Neutrophil (primary cell): ENCODE measurements around the gene ASB14.

ENCODE experiments used
- H3K27ac ChIP-seq: fragments of 200-600 bp; sonication (generic); 2 replicates; pipeline ENCODE4 v1.5.1; 2016; ENCODE audit warnings: mild to moderate bottlenecking, moderate library complexity
- H3K27me3 ChIP-seq: fragments of 200-600 bp; sonication (generic); 2 replicates; pipeline ENCODE4 v1.6.0; 2016; ENCODE audit warnings: mild to moderate bottlenecking
- H3K36me3 ChIP-seq: fragments of 200-600 bp; sonication (generic); 2 replicates; pipeline ENCODE4 v1.5.1; 2017
- H3K4me1 ChIP-seq, 2 experiments: fragments of 200-600 bp in 1 of 2; sonication (generic) in 1 of 2; 1 replicate in 1 of 2; 2 replicates in 1 of 2; pipeline versions ENCODE4 v1.5.1 to v1.6.1; 2013 to 2016; ENCODE audit warnings: low read depth in 1 of 2, low read length in 1 of 2, mild to moderate bottlenecking in 1 of 2, moderate library complexity in 1 of 2; ENCODE audit not compliant: control insufficient read depth in 1 of 2, insufficient read depth in 1 of 2
- H3K4me3 ChIP-seq, 2 experiments: fragments of 200-600 bp in 1 of 2; sonication (generic) in 1 of 2; 1 replicate in 1 of 2; 2 replicates in 1 of 2; pipeline ENCODE4 v1.5.1; 2013 to 2016; ENCODE audit warnings: low read depth in 1 of 2, low read length in 1 of 2, mild to moderate bottlenecking in 1 of 2, moderate library complexity in 1 of 2
- H3K9me3 ChIP-seq: fragments of 200-600 bp; sonication (generic); 2 replicates; pipeline ENCODE4 v1.5.1; 2016
- TF ChIP-seq, protein P1 (sequence below): fragments of 200-600 bp; sonication (generic); IDR thresholded peaks from 2 replicates; pipeline ENCODE4 v1.5.1; 2016; ENCODE audit warnings: antibody characterized with exemption

ASB14 gene

GRCh38 chr3:57227930-57228751, 64.3 kb downstream of the ASB14 start:
- no peaks in the 10 kb centered on the region for H3K27me3 ChIP-seq
- no peaks in the 10 kb centered on the region for H3K36me3 ChIP-seq
- TF ChIP-seq, protein P1, sequence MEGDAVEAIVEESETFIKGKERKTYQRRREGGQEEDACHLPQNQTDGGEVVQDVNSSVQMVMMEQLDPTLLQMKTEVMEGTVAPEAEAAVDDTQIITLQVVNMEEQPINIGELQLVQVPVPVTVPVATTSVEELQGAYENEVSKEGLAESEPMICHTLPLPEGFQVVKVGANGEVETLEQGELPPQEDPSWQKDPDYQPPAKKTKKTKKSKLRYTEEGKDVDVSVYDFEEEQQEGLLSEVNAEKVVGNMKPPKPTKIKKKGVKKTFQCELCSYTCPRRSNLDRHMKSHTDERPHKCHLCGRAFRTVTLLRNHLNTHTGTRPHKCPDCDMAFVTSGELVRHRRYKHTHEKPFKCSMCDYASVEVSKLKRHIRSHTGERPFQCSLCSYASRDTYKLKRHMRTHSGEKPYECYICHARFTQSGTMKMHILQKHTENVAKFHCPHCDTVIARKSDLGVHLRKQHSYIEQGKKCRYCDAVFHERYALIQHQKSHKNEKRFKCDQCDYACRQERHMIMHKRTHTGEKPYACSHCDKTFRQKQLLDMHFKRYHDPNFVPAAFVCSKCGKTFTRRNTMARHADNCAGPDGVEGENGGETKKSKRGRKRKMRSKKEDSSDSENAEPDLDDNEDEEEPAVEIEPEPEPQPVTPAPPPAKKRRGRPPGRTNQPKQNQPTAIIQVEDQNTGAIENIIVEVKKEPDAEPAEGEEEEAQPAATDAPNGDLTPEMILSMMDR = no peak
- peak overlapping the region; percentile 79 for H3K27ac ChIP-seq
- H3K4me1 ChIP-seq = peaks cover 25 to 30% of the 10 kb centered on the region in 2 experiments
- no peaks in the 10 kb centered on the region for H3K9me3 ChIP-seq
- peak overlapping the region; percentile 82 to 85 for H3K4me3 ChIP-seq

DNA sequence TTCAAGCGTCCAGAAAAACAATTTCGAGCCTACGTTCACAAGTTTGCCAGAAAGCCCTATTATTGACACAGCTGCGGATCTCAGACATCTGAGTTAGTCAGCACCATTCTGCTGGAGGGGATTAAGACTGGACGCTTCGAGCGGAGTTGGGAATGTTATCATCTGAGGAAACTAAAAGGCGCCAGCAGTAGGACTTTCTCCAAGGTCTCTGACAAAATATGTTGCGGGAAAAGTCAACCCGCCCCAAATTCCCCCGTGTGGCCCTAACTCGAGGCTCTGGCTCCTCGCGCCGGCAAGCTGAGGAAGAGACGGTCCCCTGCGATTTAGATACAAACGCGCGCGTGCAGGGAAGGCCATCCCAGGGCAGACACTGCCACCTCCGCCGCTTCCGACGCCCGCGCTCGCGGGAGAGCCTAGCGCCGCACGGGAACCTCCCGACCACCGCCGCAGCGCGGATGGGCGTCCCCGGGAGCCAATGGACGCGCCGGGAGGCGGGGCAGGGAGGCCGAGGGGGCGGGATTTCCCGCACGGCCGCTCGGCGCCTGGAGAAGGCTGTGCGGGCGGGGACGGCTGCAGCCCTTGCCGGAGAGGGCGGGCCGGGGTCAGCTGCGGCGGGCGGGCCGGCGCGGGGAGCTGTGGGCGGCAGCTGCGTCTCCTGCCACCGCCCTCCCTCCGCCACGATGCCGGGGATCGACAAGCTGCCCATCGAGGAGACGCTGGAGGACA, 65.1 kb downstream of the ASB14 start, which contains the start of gene APPL1:
TSS of gene APPL1 (plus strand) at position 526 of the 726 bp plus-strand sequence. CDS start at position 681, 155 bp downstream.
- peak within 1 kb of the TSS; percentile 79 for H3K27ac ChIP-seq

DNA sequence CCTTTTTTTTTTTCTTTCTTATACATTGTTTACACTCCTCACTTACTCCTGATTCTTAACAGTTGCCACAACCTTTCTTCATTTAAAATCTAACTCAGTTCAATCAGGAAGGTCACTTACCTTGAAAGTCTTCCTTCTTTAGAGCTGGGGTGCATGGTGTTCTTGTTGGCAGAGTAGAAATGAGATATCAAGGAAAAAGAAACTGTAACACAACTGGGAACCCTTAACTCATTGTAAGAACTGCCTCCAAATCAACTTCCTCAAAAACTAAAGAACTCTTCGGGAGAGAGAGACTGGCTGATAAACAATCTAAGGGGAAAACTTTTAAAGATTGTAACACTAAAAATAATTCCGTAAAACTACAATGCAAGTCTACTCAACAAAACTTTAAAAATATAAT, 66.3 kb downstream of the ASB14 start:
- no peak overlapping the region for H3K4me3 ChIP-seq
- TF ChIP-seq, protein P1 = no peak
- peak overlapping the region; percentile 79 for H3K27ac ChIP-seq
- no peaks in the 10 kb centered on the region for H3K9me3 ChIP-seq
- no peaks in the 10 kb centered on the region for H3K27me3 ChIP-seq
- no peaks in the 10 kb centered on the region for H3K36me3 ChIP-seq
- H3K4me1 ChIP-seq = peaks cover 25 to 30% of the 10 kb centered on the region in 2 experiments

More for the DNA sequence above, 65.1 kb downstream of the ASB14 start, which contains the start of gene APPL1:
- Histone ChIP-seq H3K36me3 (no peaks in the 10 kb centered on the region), H3K4me1 (peaks cover 25 to 30% of the 10 kb centered on the region in 2 experiments), H3K27me3 (no peaks in the 10 kb centered on the region), H3K9me3 (no peaks in the 10 kb centered on the region), H3K4me3 (peak within 1 kb of the TSS; percentile 82 to 85)
- TF ChIP-seq, protein P1 = no peak

GRCh38 chr3:57224856-57225255, 67.6 kb downstream of the ASB14 start:
- Histone ChIP-seq H3K9me3 (no peaks in the 10 kb centered on the region), H3K4me1 (peaks cover 25 to 30% of the 10 kb centered on the region in 2 experiments), H3K36me3 (no peaks in the 10 kb centered on the region), H3K27me3 (no peaks in the 10 kb centered on the region), H3K4me3 (no peak overlapping the region), H3K27ac (no peak overlapping the region)
- TF ChIP-seq, protein P1 = no peak

- Histone ChIP-seq H3K4me3 (no peak overlapping the region), H3K36me3 (no peaks in the 10 kb centered on the region), H3K27me3 (no peaks in the 10 kb centered on the region), H3K9me3 (no peaks in the 10 kb centered on the region), H3K27ac (no peak overlapping the region), H3K4me1 (peaks cover 8% of the 10 kb centered on the region in 2 experiments)
- TF ChIP-seq, protein P1 = no peak
These were observed 70.6 kb downstream of the ASB14 start for GRCh38 chr3:57221883-57222282.
